SK-N-MC (cell line): Measurements from ENCODE around the gene PELI1.

Experiments used
- EZH2 ChIP-seq: fragments of 200-600 bp; sonication (generic); IDR thresholded peaks from one replicate; pipeline ENCODE4 v1.6.1; 2017; ENCODE audit warnings: antibody characterized with exemption
- POLR2AphosphoS5 ChIP-seq: IDR thresholded peaks from 2 replicates; pipeline ENCODE4 v1.6.1; 2012; ENCODE audit warnings: mild to moderate bottlenecking, low read depth, low read length, borderline replicate concordance

- no peak for TF ChIP-seq EZH2
- TF ChIP-seq POLR2AphosphoS5, result no peak
Measured at GRCh38 chr2:64133828-64134227, 10.4 kb downstream of the PELI1 start.
